Measurements from ENCODE around the gene DAPL1. TPM values are rescaled to one million over a fixed set of nuclear protein-coding genes. Genes with fewer than 3 reads are reported as not detected.
"Not testable (repeated sequence)": the region's sequence is repeated elsewhere in the genome, so short reads cannot be mapped to it uniquely, and the experiment has no call there.

DAPL1 gene
- total RNA-seq, 4 donors from 2014 or later = 1.5 TPM; not detected in 3

DNA sequence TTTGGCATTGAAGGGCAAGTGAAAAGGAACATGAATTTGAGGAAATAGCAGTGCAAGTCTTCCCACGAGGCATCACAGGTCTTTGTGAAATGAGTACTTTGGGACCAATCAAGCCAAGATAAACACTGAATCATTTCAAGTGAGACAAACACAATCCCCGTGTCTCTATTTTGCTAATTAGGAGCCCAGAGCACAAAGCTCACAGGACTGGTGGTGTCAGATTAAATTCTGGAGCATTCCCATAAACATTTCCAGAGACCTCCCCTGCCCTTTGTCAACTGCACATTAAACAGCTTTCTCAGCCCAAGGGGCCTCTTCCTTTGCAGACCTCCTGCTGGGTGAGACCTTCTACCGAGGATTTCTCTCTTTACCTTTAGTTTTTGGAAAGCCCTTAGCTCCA is 50.7 kb downstream of the DAPL1 start:
- no peak for ATAC-seq (ENCODE audit: low FRiP score)
- no peak for DNase-seq (ENCODE audit: low spot score)
- TF ChIP-seq, protein P1, sequence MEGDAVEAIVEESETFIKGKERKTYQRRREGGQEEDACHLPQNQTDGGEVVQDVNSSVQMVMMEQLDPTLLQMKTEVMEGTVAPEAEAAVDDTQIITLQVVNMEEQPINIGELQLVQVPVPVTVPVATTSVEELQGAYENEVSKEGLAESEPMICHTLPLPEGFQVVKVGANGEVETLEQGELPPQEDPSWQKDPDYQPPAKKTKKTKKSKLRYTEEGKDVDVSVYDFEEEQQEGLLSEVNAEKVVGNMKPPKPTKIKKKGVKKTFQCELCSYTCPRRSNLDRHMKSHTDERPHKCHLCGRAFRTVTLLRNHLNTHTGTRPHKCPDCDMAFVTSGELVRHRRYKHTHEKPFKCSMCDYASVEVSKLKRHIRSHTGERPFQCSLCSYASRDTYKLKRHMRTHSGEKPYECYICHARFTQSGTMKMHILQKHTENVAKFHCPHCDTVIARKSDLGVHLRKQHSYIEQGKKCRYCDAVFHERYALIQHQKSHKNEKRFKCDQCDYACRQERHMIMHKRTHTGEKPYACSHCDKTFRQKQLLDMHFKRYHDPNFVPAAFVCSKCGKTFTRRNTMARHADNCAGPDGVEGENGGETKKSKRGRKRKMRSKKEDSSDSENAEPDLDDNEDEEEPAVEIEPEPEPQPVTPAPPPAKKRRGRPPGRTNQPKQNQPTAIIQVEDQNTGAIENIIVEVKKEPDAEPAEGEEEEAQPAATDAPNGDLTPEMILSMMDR (IDR thresholded peaks at IDR 0.05) = no peak

DNA sequence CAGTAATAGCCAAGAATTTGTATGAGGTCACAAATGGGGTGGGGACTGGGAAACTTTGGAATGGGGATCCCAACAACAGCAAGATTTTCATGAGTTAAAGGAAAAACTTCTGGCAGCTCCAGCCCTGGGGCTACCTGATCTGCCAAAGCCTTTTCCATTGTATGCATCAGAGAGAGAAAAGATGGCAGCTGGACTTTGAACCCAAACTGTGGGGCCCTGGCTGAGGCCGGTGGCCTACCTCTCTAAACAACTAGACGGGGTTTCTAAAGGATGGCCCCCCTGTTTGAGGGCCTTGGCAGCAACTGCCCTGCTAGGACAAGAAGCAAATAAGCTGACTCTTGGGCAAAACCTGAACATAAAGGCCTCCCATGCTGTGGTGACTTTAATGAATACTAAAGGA is 52.4 kb downstream of the DAPL1 start:
- ATAC-seq (ENCODE audit: low FRiP score) = not testable (repeated sequence)

GRCh38 chr2:158848031-158848970 is 53.2 kb downstream of the DAPL1 start:
- not testable (repeated sequence) for ATAC-seq (ENCODE audit: low FRiP score); DNase-seq (ENCODE audit: low spot score)

More for the DNA sequence above, 52.4 kb downstream of the DAPL1 start:
- not testable (repeated sequence) for DNase-seq (ENCODE audit: low spot score)

- not testable (repeated sequence) for DNase-seq (ENCODE audit: low spot score); ATAC-seq (ENCODE audit: low FRiP score)
Observed at GRCh38 chr2:158860179-158860578, 65.1 kb downstream of the DAPL1 start.

- not testable (repeated sequence) for ATAC-seq (ENCODE audit: low FRiP score)
Observed at GRCh38 chr2:158861626-158862025, 66.5 kb downstream of the DAPL1 start.

GRCh38 chr2:158865469-158865868 is 70.4 kb downstream of the DAPL1 start:
- not testable (repeated sequence) for ATAC-seq (ENCODE audit: low FRiP score); DNase-seq (ENCODE audit: low spot score)

More at GRCh38 chr2:158861626-158862025, 66.5 kb downstream of the DAPL1 start:
- not testable (repeated sequence) for DNase-seq (ENCODE audit: low spot score)

Other genes starting within 250 kb of the DAPL1 start
- gene TANC1, start 173.3 kb downstream of the DAPL1 start, total RNA-seq = 10 to 100 TPM; 26.4 to 72.5 (median 34.9) TPM